Gastroesophageal sphincter (tissue), 4 donors: ENCODE measurements around the gene ZSWIM3. TPM values are rescaled to one million over a fixed set of nuclear protein-coding genes. Genes with fewer than 3 reads are reported as not detected.

ENCODE experiments used
- ATAC-seq: fragments of 150-250 bp; one replicate; pipeline ENCODE4 v1.9.1; 2016; ENCODE audit warnings: mild to moderate bottlenecking, moderate library complexity
- H3K27ac ChIP-seq, 4 donors: fragments of 200-600 bp; sonication (generic) in 3 of 4; 1 replicate in 3 of 4; 2 replicates in 1 of 4; pipeline ENCODE4 v1.5.1; 2016 to 2019
- H3K27me3 ChIP-seq: fragments of 200-600 bp; sonication (generic); one replicate; pipeline ENCODE4 v1.5.1; 2019
- H3K36me3 ChIP-seq, 2 donors: fragments of 200-600 bp; sonication (generic); one replicate each; pipeline ENCODE4 v1.5.1; 2019; ENCODE audit warnings: control low read depth in 1 of 2
- H3K4me1 ChIP-seq, 3 donors: fragments of 200-600 bp; sonication (generic); 1 replicate in 2 of 3; 2 replicates in 1 of 3; pipeline ENCODE4 v1.5.1; 2016 to 2019; ENCODE audit warnings: control low read depth in 2 of 3
- H3K4me3 ChIP-seq, 2 donors: fragments of 200-600 bp; sonication (generic); one replicate each; pipeline ENCODE4 v1.5.1; 2019; ENCODE audit warnings: mild to moderate bottlenecking in 1 of 2, moderate library complexity in 1 of 2
- H3K9me3 ChIP-seq, 3 donors: fragments of 200-600 bp; sonication (generic); one replicate each; pipeline ENCODE4 v1.5.1; 2017 to 2019; ENCODE audit warnings: control low read depth in 2 of 3
- EP300 ChIP-seq: sonication (generic); formaldehyde crosslinking; IDR thresholded peaks from one replicate; pipeline ENCODE4 v1.6.1; 2017; ENCODE audit warnings: antibody characterized with exemption, mild to moderate bottlenecking
- POLR2A ChIP-seq, 2 donors: fragments of 450-650 bp; IDR thresholded peaks; one replicate each; pipeline ENCODE4 v1.6.1; 2017; ENCODE audit warnings: antibody characterized with exemption in 2 of 2, mild to moderate bottlenecking in 2 of 2, moderate library complexity in 1 of 2
- POLR2AphosphoS5 ChIP-seq: sonication (generic); formaldehyde crosslinking; IDR thresholded peaks from one replicate; pipeline ENCODE4 v1.6.1; 2017; ENCODE audit warnings: antibody characterized with exemption
- WGBS, 2 donors: methylation state at CpG; one replicate each; pipeline ENCODE4 v1.1.5; 2018; ENCODE audit warnings: low coverage in 1 of 2; 5-methylcytosine and 5-hydroxymethylcytosine counted together
- total RNA-seq, 4 donors: library from RNA; depleted of rRNA; stranded (reverse); fragments of >200 nt; gene quantifications; one replicate each; pipeline ENCODE4 v1.1.0, GENCODE V29; 2016
- TF ChIP-seq, protein P1 (sequence below), 4 experiments: fragments of 200-600 bp in 2 of 4; fragments of 450-650 bp in 2 of 4; sonication (generic) in 1 of 4; IDR thresholded peaks; one replicate each; pipeline ENCODE4 v1.5.1; 2017 to 2019; ENCODE audit warnings: antibody characterized with exemption in 4 of 4, mild to moderate bottlenecking in 2 of 4, moderate library complexity in 2 of 4

ZSWIM3 gene
- total RNA-seq, 4 donors from 2014 or later, result 2.8 to 5.0 (median 4.4) TPM

DNA sequence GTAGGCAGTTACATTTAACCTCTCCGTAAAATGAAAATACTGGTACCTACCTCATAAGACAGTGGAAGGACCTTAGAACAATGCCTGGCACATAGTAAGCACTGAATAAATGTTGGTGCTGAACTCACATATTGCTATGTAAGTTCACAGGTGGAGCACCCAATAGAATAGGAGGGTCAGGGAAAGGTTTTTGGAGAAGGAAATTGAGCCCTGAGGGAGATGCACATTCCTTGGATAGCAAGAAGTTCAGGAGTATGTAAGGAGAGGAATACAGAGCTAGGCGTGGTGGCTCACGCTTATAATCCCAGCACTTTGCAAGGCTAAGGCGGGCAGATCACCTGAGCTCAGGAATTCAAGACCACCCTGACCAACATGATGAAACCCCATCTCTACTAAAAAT, 37.9 kb upstream of the ZSWIM3 start:
- H3K9me3 ChIP-seq, result no peaks in the 10 kb centered on the region
- H3K4me3 ChIP-seq, result no peak overlapping the region
- ATAC-seq, result no peak
- no peak overlapping the region for H3K27ac ChIP-seq
- TF ChIP-seq POLR2A (IDR thresholded peaks at IDR 0.05) (no peak), POLR2AphosphoS5 (no peak), EP300 (no peak)
- TF ChIP-seq, protein P1, sequence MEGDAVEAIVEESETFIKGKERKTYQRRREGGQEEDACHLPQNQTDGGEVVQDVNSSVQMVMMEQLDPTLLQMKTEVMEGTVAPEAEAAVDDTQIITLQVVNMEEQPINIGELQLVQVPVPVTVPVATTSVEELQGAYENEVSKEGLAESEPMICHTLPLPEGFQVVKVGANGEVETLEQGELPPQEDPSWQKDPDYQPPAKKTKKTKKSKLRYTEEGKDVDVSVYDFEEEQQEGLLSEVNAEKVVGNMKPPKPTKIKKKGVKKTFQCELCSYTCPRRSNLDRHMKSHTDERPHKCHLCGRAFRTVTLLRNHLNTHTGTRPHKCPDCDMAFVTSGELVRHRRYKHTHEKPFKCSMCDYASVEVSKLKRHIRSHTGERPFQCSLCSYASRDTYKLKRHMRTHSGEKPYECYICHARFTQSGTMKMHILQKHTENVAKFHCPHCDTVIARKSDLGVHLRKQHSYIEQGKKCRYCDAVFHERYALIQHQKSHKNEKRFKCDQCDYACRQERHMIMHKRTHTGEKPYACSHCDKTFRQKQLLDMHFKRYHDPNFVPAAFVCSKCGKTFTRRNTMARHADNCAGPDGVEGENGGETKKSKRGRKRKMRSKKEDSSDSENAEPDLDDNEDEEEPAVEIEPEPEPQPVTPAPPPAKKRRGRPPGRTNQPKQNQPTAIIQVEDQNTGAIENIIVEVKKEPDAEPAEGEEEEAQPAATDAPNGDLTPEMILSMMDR (IDR thresholded peaks at IDR 0.05), result no peak
- no peaks in the 10 kb centered on the region for H3K36me3 ChIP-seq
- WGBS, 2 donors, result 88 to 93% methylated on average over 3 to 4 of the region's 4 CpGs
- peaks cover 0 to 38% (median 8%) of the 10 kb centered on the region in 3 donors for H3K4me1 ChIP-seq
- H3K27me3 ChIP-seq, result peaks cover 18% of the 10 kb centered on the region

DNA sequence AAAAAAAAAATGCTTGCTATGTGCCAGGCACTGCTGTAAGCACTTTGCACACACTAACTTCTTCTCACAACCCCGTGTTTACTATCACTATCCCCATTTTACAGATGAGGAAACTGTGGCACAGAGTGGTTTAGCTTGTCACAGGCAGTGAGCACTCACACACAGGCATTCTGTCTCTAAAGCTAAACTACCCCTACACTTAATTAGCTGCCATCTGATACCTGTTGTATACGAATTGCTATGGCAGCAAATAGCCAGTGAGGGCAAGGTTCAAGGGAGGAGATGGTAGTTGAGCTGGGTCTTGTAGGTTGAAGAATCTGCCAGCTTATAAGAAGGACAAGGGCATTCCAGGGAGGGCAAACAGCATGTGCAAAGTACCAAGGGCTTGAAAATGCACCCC, 35.5 kb upstream of the ZSWIM3 start:
- Histone ChIP-seq H3K4me3 (no peak overlapping the region), H3K36me3 (no peaks in the 10 kb centered on the region), H3K27ac (no peak overlapping the region), H3K9me3 (no peaks in the 10 kb centered on the region), H3K4me1 (peaks cover 0 to 63% (median 17%) of the 10 kb centered on the region in 3 donors), H3K27me3 (peaks cover 18% of the 10 kb centered on the region)
- ATAC-seq, result no peak
- 70 to 86% methylated on average over 2 of the region's 2 CpGs for WGBS, 2 donors
- no peak for TF ChIP-seq POLR2AphosphoS5
- TF ChIP-seq EP300, result no peak
- no peak for TF ChIP-seq POLR2A (IDR thresholded peaks at IDR 0.05)
- TF ChIP-seq, protein P1 (IDR thresholded peaks at IDR 0.05), result no peak

DNA sequence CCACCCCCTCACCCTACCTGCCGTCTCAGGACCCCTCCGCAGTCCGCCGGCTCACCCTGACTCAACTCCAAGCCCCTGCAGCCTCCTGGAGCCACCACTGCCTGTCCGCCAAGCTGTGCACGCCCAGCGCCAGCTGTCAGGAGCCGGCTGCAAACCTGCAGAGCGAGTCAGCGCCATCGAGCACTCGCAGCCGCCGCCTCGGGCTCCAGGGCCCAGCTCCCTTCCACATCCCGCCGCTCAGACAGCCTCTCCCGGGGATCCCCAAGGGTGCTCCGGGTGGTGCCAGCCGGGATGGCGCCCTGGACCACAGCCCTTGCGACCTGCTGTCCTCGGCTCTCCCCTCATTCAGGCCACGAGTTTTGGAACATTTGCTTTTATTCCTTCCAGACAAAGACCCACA, 34.6 kb upstream of the ZSWIM3 start:
- no peaks in the 10 kb centered on the region for H3K9me3 ChIP-seq
- H3K36me3 ChIP-seq, result no peaks in the 10 kb centered on the region
- peaks cover 18% of the 10 kb centered on the region for H3K27me3 ChIP-seq
- peak overlapping the region in 1 of 2 donors; percentile 18 for H3K4me3 ChIP-seq
- WGBS, 2 donors, result 0 to 12% methylated on average over 2 to 5 of the region's 24 CpGs
- ATAC-seq, result peak; percentile 36
- peaks cover 0 to 59% (median 14%) of the 10 kb centered on the region in 3 donors for H3K4me1 ChIP-seq
- TF ChIP-seq EP300 (no peak), POLR2A (IDR thresholded peaks at IDR 0.05) (no peak), POLR2AphosphoS5 (no peak)
- TF ChIP-seq, protein P1 (IDR thresholded peaks at IDR 0.05), result no peak
- H3K27ac ChIP-seq, result no peak overlapping the region

DNA sequence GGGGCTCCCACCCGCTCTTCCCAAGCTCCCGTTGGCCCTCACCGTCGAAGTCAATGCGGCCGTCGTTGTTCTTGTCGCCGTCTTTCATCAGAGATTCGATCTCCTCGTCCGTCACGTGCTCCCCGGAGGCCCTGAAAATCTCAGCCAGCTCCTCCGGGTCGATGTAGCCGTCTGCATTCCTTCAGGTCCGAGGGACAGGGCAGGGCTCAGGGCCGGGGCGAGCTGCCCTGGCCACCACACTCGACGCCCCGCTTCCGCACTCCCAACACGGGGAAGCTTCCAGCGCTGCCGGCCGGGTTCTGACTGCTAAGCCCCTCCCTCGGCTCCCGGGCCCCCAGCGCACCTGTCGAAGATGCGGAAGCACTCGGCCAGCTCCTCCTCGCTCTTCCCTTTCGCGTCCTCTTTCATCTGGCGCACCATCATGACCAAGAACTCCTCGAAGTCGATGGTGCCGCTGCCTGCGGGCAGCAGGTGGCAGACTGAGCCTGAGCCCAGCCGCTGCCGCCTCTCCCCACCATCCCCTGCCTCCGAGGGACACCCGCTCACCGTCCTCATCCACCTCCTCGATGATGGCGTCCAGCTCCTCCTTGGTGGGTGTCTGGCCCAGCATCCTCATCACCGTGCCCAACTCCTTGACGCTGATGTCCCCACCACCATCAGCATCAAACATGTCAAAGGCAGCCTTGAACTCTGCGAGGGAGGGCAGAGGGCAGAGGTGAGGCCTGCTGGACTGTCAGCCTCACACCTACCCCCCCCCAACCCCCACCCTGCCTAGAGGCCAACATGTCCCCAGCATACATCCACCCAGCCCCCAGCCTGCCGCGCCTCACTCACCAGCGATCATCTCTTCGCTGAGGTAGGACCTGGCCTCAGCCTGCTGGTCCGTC, 33.2 kb upstream of the ZSWIM3 start:
- H3K36me3 ChIP-seq, result no peaks in the 10 kb centered on the region
- peak; percentile 45 for ATAC-seq
- peaks cover 18% of the 10 kb centered on the region for H3K27me3 ChIP-seq
- H3K4me1 ChIP-seq, result peaks cover 0 to 63% (median 14%) of the 10 kb centered on the region in 3 donors
- peak overlapping the region in 1 of 4 donors; percentile 3 for H3K27ac ChIP-seq
- H3K9me3 ChIP-seq, result no peaks in the 10 kb centered on the region
- H3K4me3 ChIP-seq, result peak overlapping the region in 1 of 2 donors; percentile 31
- TF ChIP-seq EP300 (no peak), POLR2A (IDR thresholded peaks at IDR 0.05) (no peak), POLR2AphosphoS5 (no peak)
- TF ChIP-seq, protein P1 (IDR thresholded peaks at IDR 0.05), result peak in 3 of 4 experiments; percentile 45 to 60 (median 53)
- WGBS, 2 donors, result 70% methylated on average over 6 of the region's 57 CpGs; no CpG with 5 or more reads in 1 of the 2 donors
